Epithelial cell of proximal tubule (primary cell): ENCODE results near the gene CYB5R3. TPM values are rescaled to one million over a fixed set of nuclear protein-coding genes. Genes with fewer than 3 reads are reported as not detected.

ENCODE experiments used
- DNase-seq: peaks from one replicate; pipeline ENCODE4 v3.0.0-alpha.2; 2011; ENCODE audit warnings: low read depth
- H3K4me3 ChIP-seq: 2 replicates; pipeline ENCODE4 v1.5.1; 2011; ENCODE audit warnings: low read depth, mild to moderate bottlenecking, low read length
- CTCF ChIP-seq: conservative IDR thresholded peaks from 2 replicates; pipeline ENCODE4 v1.5.1; 2012; ENCODE audit warnings: low read depth, mild to moderate bottlenecking, low read length
- total RNA-seq: library from RNA; depleted of rRNA; stranded (reverse); fragments of >200 nt; gene quantifications from 2 replicates; pipeline ENCODE4 v1.2.3, GENCODE V29; 2015

The CYB5R3 gene
- total RNA-seq, 1 donor from 2014 or later, result 122 TPM

GRCh38 chr22:42591987-42592386, 57.2 kb downstream of the CYB5R3 start:
- no peak for DNase-seq
- H3K4me3 ChIP-seq, result no peak overlapping the region
- TF ChIP-seq CTCF, result no peak

- no peak overlapping the region for H3K4me3 ChIP-seq
- no peak for DNase-seq
- no peak for TF ChIP-seq CTCF
Measured at GRCh38 chr22:42587588-42588175, 61.5 kb downstream of the CYB5R3 start.

GRCh38 chr22:42586381-42586780, 62.8 kb downstream of the CYB5R3 start:
- H3K4me3 ChIP-seq, result no peak overlapping the region
- no peak for DNase-seq
- TF ChIP-seq CTCF, result no peak

GRCh38 chr22:42585096-42585495, 64.1 kb downstream of the CYB5R3 start:
- no peak for DNase-seq
- H3K4me3 ChIP-seq, result no peak overlapping the region
- TF ChIP-seq CTCF, result no peak

GRCh38 chr22:42584364-42584940, 64.7 kb downstream of the CYB5R3 start:
- H3K4me3 ChIP-seq, result no peak overlapping the region
- no peak for DNase-seq
- TF ChIP-seq CTCF, result peak; percentile 26

GRCh38 chr22:42582987-42583386, 66.2 kb downstream of the CYB5R3 start:
- DNase-seq, result no peak
- no peak overlapping the region for H3K4me3 ChIP-seq
- TF ChIP-seq CTCF, result no peak
